Colonic mucosa (tissue), 4 donors: ENCODE data around the gene TENT5C. TPM values are rescaled to one million over a fixed set of nuclear protein-coding genes. Genes with fewer than 3 reads are reported as not detected.

Experiments used
- DNase-seq: peaks from one replicate; pipeline ENCODE4 v3.0.0-alpha.2; 2020
- H3K27ac ChIP-seq: fragments of 200-600 bp; one replicate; pipeline ENCODE4 v1.8.0; 2021
- H3K27me3 ChIP-seq: fragments of 200-600 bp; one replicate; pipeline ENCODE4 v1.8.0; 2021
- H3K36me3 ChIP-seq: fragments of 200-600 bp; one replicate; pipeline ENCODE4 v1.8.0; 2021
- H3K4me1 ChIP-seq: fragments of 200-600 bp; one replicate; pipeline ENCODE4 v1.8.0; 2021; ENCODE audit warnings: mild to moderate bottlenecking
- H3K4me3 ChIP-seq: fragments of 200-600 bp; one replicate; pipeline ENCODE4 v1.8.0; 2021
- H3K9ac ChIP-seq, 2 donors: one replicate each; pipeline ENCODE4 v1.7.0; 2013; ENCODE audit warnings: control low read depth in 2 of 2, low read depth in 2 of 2, low read length in 2 of 2
- H3K9me3 ChIP-seq: fragments of 200-600 bp; one replicate; pipeline ENCODE4 v1.8.0; 2021
- intact Hi-C: fragments of 100-400 bp; cut with DNase I; formaldehyde crosslinking; loops from one replicate; pipeline ENCODE4 v1.14.1; 2022
- total RNA-seq, 2 donors: library from RNA; stranded (reverse); fragmentation: NEBNext Ultra II Directional in 1 of 2; extraction: Animal tissue kit (Norgen Biotek cat#: 25700) in 1 of 2; gene quantifications; one replicate each; pipeline ENCODE4 v1.2.1, GENCODE V29; 2021
- TF ChIP-seq, protein P1 (sequence below): fragments of 200-600 bp; IDR thresholded peaks from one replicate; pipeline ENCODE4 v1.8.0; 2022; ENCODE audit warnings: antibody characterized with exemption, mild to moderate bottlenecking
- donor health status: healthy.
- donor health status: DM: no; HTN: no; CAD: no.
- donor health status: DM: no; HTN: no; CAD: no.

Gene TENT5C
- total RNA-seq, 2 donors from 2014 or later: 40.7 to 58.5 TPM

DNA sequence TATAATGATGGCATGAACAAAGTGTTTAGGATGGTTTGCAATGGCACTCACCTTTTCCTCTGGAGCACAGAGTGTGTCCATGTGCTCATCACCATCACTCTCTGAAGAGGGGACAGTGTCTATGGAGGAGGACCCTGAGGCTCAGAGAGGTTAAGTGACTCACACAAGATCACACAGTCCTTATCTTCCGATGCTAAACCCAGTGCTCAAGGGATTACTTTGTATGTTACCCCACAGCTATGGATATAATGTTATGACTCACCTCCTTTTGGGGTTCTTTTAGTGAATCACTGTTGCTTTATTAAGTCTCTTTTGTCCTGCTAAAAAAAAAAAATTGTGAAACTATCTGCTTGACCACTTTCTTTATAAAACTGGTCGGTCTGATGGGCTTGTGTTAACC lies 67.6 kb downstream of the TENT5C start:
- Histone ChIP-seq H3K4me1 (peaks cover 12% of the 10 kb centered on the region), H3K27ac (no peak overlapping the region)
- intact Hi-C loops: loop anchor here (5.0 kb wide), 1 partner anchor 136 kb away; no protein-coding TSS in a partner anchor

DNA sequence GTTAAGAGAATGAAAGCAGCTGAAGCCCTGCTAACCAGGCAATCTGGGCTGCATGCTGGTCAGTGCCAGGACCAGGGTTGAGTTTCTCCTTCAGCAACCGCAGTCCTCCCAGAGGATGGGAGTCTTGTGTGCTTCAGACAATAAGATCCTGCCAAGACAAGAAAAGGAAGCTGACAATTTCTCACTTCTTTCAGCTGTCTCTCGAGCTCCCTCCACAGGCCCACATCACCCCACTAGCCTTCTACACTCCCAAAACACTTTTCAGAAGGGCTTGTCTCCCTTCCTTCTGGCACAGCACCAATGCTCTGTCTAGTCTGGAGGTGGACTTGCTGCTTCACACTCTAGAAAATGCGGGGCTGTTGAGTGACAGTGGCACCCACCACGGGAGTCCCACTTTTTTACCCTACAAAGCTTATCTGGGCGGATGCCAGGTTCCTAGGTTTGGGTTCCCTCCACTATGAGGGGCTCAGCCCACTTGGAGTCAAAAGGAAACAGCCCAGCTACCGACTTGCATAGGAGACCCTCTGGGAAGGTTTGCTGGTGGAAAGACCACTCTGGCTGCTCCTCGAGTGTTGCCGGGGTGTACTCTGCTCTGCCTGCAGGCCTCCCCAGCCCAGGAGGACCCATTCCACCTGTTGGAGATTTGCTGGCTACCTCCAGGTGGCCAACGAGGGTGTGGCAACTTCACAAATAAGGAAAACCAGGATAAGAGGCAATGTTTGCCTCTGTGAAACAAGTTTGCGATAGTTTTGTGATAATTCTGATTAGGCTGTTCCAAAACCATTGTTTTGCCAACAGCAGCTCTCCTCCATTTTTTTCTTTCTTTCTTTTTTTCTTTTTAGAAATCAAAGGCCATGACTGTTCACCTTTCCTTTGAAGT lies 68.9 kb downstream of the TENT5C start:
- peak overlapping the region; percentile 3 for H3K27ac ChIP-seq

More for the DNA sequence above, 67.6 kb downstream of the TENT5C start:
- Histone ChIP-seq H3K4me3 (no peak overlapping the region), H3K9me3 (no peaks in the 10 kb centered on the region), H3K27me3 (no peaks in the 10 kb centered on the region), H3K36me3 (no peaks in the 10 kb centered on the region), H3K9ac (peak overlapping the region in 1 of 2 donors; percentile 6)
- TF ChIP-seq, protein P1, sequence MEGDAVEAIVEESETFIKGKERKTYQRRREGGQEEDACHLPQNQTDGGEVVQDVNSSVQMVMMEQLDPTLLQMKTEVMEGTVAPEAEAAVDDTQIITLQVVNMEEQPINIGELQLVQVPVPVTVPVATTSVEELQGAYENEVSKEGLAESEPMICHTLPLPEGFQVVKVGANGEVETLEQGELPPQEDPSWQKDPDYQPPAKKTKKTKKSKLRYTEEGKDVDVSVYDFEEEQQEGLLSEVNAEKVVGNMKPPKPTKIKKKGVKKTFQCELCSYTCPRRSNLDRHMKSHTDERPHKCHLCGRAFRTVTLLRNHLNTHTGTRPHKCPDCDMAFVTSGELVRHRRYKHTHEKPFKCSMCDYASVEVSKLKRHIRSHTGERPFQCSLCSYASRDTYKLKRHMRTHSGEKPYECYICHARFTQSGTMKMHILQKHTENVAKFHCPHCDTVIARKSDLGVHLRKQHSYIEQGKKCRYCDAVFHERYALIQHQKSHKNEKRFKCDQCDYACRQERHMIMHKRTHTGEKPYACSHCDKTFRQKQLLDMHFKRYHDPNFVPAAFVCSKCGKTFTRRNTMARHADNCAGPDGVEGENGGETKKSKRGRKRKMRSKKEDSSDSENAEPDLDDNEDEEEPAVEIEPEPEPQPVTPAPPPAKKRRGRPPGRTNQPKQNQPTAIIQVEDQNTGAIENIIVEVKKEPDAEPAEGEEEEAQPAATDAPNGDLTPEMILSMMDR: no peak
- peak; percentile 14 for DNase-seq

DNA sequence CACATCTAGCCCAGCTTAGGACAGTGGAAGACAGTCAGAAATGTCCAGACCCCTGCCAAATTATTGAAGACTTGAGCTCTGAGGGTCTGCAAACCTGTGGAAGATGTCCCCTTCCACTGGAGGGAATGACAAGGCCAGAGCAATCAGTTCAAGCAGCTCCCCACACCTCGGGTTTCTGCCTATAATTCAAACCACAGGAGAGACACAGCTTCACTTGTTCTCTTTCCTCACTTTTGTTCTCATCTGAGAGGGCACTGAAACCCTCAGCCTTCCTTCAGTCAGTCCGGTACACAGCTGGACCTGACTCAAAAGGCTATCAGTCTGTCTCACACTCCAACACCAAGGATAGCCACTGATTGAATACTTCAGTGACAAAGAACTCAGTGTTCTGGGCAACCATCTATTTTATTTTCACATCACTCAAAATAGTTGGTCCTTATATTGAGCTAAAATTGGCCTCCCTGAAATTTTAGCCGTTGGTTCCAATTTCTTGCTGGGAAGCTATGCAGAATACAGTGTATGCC lies 70.1 kb downstream of the TENT5C start:
- no peak overlapping the region for H3K27ac ChIP-seq
- TF ChIP-seq, protein P1: no peak
- peak overlapping the region in 1 of 2 donors; percentile 21 for H3K9ac ChIP-seq
- no peaks in the 10 kb centered on the region for H3K27me3 ChIP-seq
- no peak overlapping the region for H3K4me3 ChIP-seq
- peak; percentile 21 for DNase-seq
- peaks cover 20% of the 10 kb centered on the region for H3K4me1 ChIP-seq
- H3K36me3 ChIP-seq: no peaks in the 10 kb centered on the region
- intact Hi-C loops: no loop called here
- H3K9me3 ChIP-seq: no peaks in the 10 kb centered on the region

More for the DNA sequence above, 68.9 kb downstream of the TENT5C start:
- TF ChIP-seq, protein P1: no peak
- Histone ChIP-seq H3K4me1 (peaks cover 20% of the 10 kb centered on the region), H3K27me3 (no peaks in the 10 kb centered on the region), H3K9me3 (no peaks in the 10 kb centered on the region), H3K36me3 (no peaks in the 10 kb centered on the region), H3K4me3 (no peak overlapping the region), H3K9ac (peak overlapping the region in 1 of 2 donors; percentile 57)
- DNase-seq: peak; percentile 69
- intact Hi-C loops: loop anchor here (5.0 kb wide), 1 partner anchor 137 kb away; no protein-coding TSS in a partner anchor

DNA sequence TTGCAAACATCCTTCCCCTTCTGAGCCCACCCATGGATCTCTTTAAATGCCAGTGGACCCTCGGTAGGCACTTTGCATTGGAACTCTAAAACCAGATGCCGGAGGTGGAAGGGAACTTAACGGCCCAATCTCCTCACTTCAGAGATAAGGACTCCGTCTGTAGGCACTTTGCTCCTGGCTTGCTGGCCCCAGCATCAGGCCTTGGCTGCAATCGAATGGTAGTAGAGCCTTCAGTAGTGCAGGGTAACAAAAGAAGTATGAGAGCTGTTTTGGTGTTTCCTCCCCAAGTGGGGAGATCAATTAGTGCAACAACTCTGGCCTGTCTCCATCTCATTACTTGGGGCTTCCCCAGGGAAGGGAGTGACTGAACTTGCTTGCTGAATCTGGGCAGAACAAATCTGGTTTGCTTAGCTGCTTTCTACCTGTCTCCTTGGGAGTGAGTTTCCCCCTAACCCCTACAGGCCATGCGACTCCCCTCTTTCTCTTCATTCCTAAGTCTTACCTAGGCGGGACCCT lies 70.8 kb downstream of the TENT5C start:
- intact Hi-C loops: no loop called here
- DNase-seq: peak; percentile 19
- Histone ChIP-seq H3K4me1 (peaks cover 17% of the 10 kb centered on the region), H3K36me3 (no peaks in the 10 kb centered on the region), H3K9ac (peak overlapping the region in 1 of 2 donors; percentile 21), H3K27me3 (no peaks in the 10 kb centered on the region), H3K27ac (no peak overlapping the region), H3K9me3 (no peaks in the 10 kb centered on the region), H3K4me3 (no peak overlapping the region)
- TF ChIP-seq, protein P1: no peak

Other genes starting within 250 kb of the TENT5C start
- gene MAN1A2, start 238.6 kb upstream of the TENT5C start, total RNA-seq: 10 to 100 TPM; 27.9 to 35.7 TPM